C4-2B (cell line): Measurements from ENCODE around the gene NEDD4L.

Source experiments
- CTCF ChIP-seq: fragments of 450-650 bp; conservative IDR thresholded peaks from 2 replicates; pipeline ENCODE4 v1.5.1; 2017; ENCODE audit warnings: mild to moderate bottlenecking
- ZFX ChIP-seq: fragments of 450-650 bp; IDR thresholded peaks from 2 replicates; pipeline ENCODE4 v1.6.1; 2017

GRCh38 chr18:58012356-58012755 is 31.7 kb upstream of the NEDD4L start:
- TF ChIP-seq CTCF (no peak), ZFX (no peak)
